Gastrocnemius medialis (tissue), 4 donors: ENCODE results near the gene ZPBP2. TPM values are rescaled to one million over a fixed set of nuclear protein-coding genes. Genes with fewer than 3 reads are reported as not detected.
"Not testable (repeated sequence)": the region's sequence is repeated elsewhere in the genome, so short reads cannot be mapped to it uniquely, and the experiment has no call there.

Experiments used
- ATAC-seq, 2 donors: fragments of 150-250 bp; one replicate each; pipeline ENCODE4 v1.9.1; 2016
- DNase-seq, 2 donors: peaks; one replicate each; pipeline ENCODE4 v3.0.0-alpha.2; 2019
- H3K27ac ChIP-seq, 4 donors: fragments of 200-600 bp; sonication (generic); 1 replicate in 1 of 4; 2 replicates in 3 of 4; pipeline ENCODE4 v1.5.1; 2016 to 2018; ENCODE audit warnings: mild to moderate bottlenecking in 2 of 4, moderate library complexity in 1 of 4
- H3K27me3 ChIP-seq, 3 donors: fragments of 200-600 bp; sonication (generic) in 2 of 3; 1 replicate in 1 of 3; 2 replicates in 2 of 3; pipeline versions ENCODE4 v1.5.1 to v1.6.0; 2016 to 2019; ENCODE audit warnings: mild to moderate bottlenecking in 1 of 3, moderate library complexity in 1 of 3
- H3K36me3 ChIP-seq, 2 donors: fragments of 200-600 bp; sonication (generic) in 1 of 2; one replicate each; pipeline ENCODE4 v1.5.1; 2017 to 2018
- H3K4me1 ChIP-seq, 2 donors: fragments of 200-600 bp; sonication (generic) in 1 of 2; one replicate each; pipeline ENCODE4 v1.5.1; 2016 to 2017; ENCODE audit warnings: mild to moderate bottlenecking in 2 of 2
- H3K4me3 ChIP-seq, 4 donors: fragments of 200-600 bp; sonication (generic) in 3 of 4; 1 replicate in 1 of 4; 2 replicates in 3 of 4; pipeline ENCODE4 v1.5.1; 2016 to 2019; ENCODE audit warnings: mild to moderate bottlenecking in 2 of 4
- H3K9me3 ChIP-seq, 3 donors: fragments of 200-600 bp; sonication (generic) in 2 of 3; 1 replicate in 1 of 3; 2 replicates in 2 of 3; pipeline ENCODE4 v1.5.1; 2016 to 2019
- CTCF ChIP-seq, 5 experiments: fragments of 450-650 bp in 3 of 5; fragments of 200-600 bp in 2 of 5; sonication (generic) in 2 of 5; IDR thresholded peaks in 4 of 5; conservative IDR thresholded peaks in 1 of 5; 1 replicate in 4 of 5; 2 replicates in 1 of 5; pipeline ENCODE4 v1.5.1; 2016 to 2019; ENCODE audit warnings: antibody characterized with exemption in 5 of 5, mild to moderate bottlenecking in 3 of 5, moderate library complexity in 3 of 5
- POLR2A ChIP-seq, 2 donors: fragments of 450-650 bp; IDR thresholded peaks; one replicate each; pipeline ENCODE4 v1.6.1; 2017; ENCODE audit warnings: antibody characterized with exemption in 2 of 2, mild to moderate bottlenecking in 2 of 2, moderate library complexity in 2 of 2
- in situ Hi-C, 4 donors: fragments of 200-750 bp; cut with MboI; loops; one replicate each; pipeline versions ENCODE4 v1.15.0 to v1.8.0; 2017; ENCODE audit warnings: low sequenced_read_pairs in 4 of 4
- intact Hi-C: fragments of 100-400 bp; cut with DNase I; formaldehyde crosslinking; loops from one replicate; pipeline ENCODE4 v1.15.1; 2023; ENCODE audit warnings: low total_unique reads
- total RNA-seq, 4 donors: library from RNA; depleted of rRNA; stranded (reverse); fragments of >200 nt; gene quantifications; one replicate each; pipeline versions ENCODE4 v1.1.0 to v1.2.3, GENCODE V29; 2016

The ZPBP2 gene
- total RNA-seq, 4 donors from 2014 or later, result not detected

- Histone ChIP-seq H3K4me3 (no peak overlapping the region), H3K27me3 (peaks cover 0 to 8% (median 5%) of the 10 kb centered on the region in 3 donors), H3K4me1 (no peaks in the 10 kb centered on the region), H3K27ac (no peak overlapping the region), H3K36me3 (no peaks in the 10 kb centered on the region), H3K9me3 (no peaks in the 10 kb centered on the region)
- DNase-seq (no peak), ATAC-seq (no peak)
- in situ Hi-C loops, result no loop called here
- no peak for TF ChIP-seq POLR2A (IDR thresholded peaks at IDR 0.05)
- TF ChIP-seq CTCF (IDR thresholded peaks at IDR 0.05 in 4 of 5, conservative IDR thresholded peaks at IDR 0.05 in 1 of 5), result no peak
- intact Hi-C loops, result no loop called here
Observed at GRCh38 chr17:39852239-39852638, 15.8 kb upstream of the ZPBP2 start.

GRCh38 chr17:39854909-39855308 is 13.1 kb upstream of the ZPBP2 start:
- Histone ChIP-seq H3K27me3 (peaks cover 5 to 13% (median 8%) of the 10 kb centered on the region in 3 donors), H3K4me3 (no peak overlapping the region), H3K9me3 (no peaks in the 10 kb centered on the region), H3K27ac (no peak overlapping the region), H3K36me3 (no peaks in the 10 kb centered on the region), H3K4me1 (no peaks in the 10 kb centered on the region)
- in situ Hi-C loops, result no loop called here
- DNase-seq, result no peak
- ATAC-seq, result no peak
- intact Hi-C loops, result no loop called here
- no peak for TF ChIP-seq CTCF (IDR thresholded peaks at IDR 0.05 in 4 of 5, conservative IDR thresholded peaks at IDR 0.05 in 1 of 5)

- H3K27me3 ChIP-seq, result peaks cover 15 to 20% (median 17%) of the 10 kb centered on the region in 3 donors
- DNase-seq, H3K4me1 ChIP-seq, H3K36me3 ChIP-seq, intact Hi-C loops, ATAC-seq, H3K27ac ChIP-seq, H3K9me3 ChIP-seq, in situ Hi-C loops, H3K4me3 ChIP-seq: not testable (repeated sequence)
Observed at GRCh38 chr17:39855911-39856649, 11.9 kb upstream of the ZPBP2 start.

GRCh38 chr17:39861235-39861634 is 6.8 kb upstream of the ZPBP2 start:
- H3K9me3 ChIP-seq, result no peaks in the 10 kb centered on the region
- H3K36me3 ChIP-seq, result no peaks in the 10 kb centered on the region
- H3K27ac ChIP-seq, result no peak overlapping the region
- DNase-seq (no peak), ATAC-seq (no peak)
- H3K27me3 ChIP-seq, result peaks cover 60 to 72% (median 66%) of the 10 kb centered on the region in 3 donors
- in situ Hi-C loops (no loop called here), intact Hi-C loops (no loop called here)
- H3K4me3 ChIP-seq, result no peak overlapping the region
- H3K4me1 ChIP-seq, result peaks cover 0 to 5% of the 10 kb centered on the region in 2 donors
- no peak for TF ChIP-seq CTCF (IDR thresholded peaks at IDR 0.05 in 4 of 5, conservative IDR thresholded peaks at IDR 0.05 in 1 of 5)
- TF ChIP-seq POLR2A (IDR thresholded peaks at IDR 0.05), result no peak

GRCh38 chr17:39863244-39863917 is 4.6 kb upstream of the ZPBP2 start:
- DNase-seq (no peak), ATAC-seq (no peak)
- Histone ChIP-seq H3K27ac (no peak overlapping the region), H3K36me3 (no peaks in the 10 kb centered on the region), H3K4me1 (peaks cover 0 to 5% of the 10 kb centered on the region in 2 donors), H3K9me3 (peaks cover 0 to 4% (median 0%) of the 10 kb centered on the region in 3 donors), H3K27me3 (peaks cover 80 to 89% (median 88%) of the 10 kb centered on the region in 3 donors), H3K4me3 (no peak overlapping the region)
- intact Hi-C loops, result no loop called here
- in situ Hi-C loops, result no loop called here
- TF ChIP-seq CTCF (IDR thresholded peaks at IDR 0.05 in 4 of 5, conservative IDR thresholded peaks at IDR 0.05 in 1 of 5), result no peak
- TF ChIP-seq POLR2A (IDR thresholded peaks at IDR 0.05), result no peak
